Activated naive CD4-positive, alpha-beta T cell treated with anti-CD3 and anti-CD28 coated beads, Interleukin-2, amount 50 U/mL, for 16 hours (primary cell): ENCODE data around the gene HOGA1.
A peak's percentile ranks its signal among the peaks of the same experiment; 100 is the strongest.
"Not testable (repeated sequence)": the region's sequence is repeated elsewhere in the genome, so short reads cannot be mapped to it uniquely, and the experiment has no call there.

ENCODE experiments used
- DNase-seq: peaks from one replicate; pipeline ENCODE4 v3.0.0-alpha.2; 2020

HOGA1 gene

DNA sequence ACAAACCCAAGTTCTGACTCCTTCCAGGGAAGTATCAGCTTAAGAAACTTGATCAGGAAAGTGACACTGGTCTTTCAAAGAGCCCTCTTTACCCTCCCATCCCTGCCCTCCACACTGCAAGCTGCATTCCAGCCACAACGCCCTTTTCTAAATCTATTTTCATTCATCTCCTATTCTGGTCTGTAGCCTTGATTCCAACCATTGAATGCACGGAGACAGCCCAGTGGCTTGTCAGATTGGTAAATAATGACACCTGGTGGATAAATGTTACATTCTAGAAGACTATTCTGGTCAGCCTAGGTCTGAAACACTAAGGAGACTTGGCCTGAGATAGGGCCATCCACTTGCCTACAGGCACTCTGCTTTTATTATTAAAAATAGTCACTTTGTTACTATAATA, 28.2 kb downstream of the HOGA1 start:
- no peak for DNase-seq

DNA sequence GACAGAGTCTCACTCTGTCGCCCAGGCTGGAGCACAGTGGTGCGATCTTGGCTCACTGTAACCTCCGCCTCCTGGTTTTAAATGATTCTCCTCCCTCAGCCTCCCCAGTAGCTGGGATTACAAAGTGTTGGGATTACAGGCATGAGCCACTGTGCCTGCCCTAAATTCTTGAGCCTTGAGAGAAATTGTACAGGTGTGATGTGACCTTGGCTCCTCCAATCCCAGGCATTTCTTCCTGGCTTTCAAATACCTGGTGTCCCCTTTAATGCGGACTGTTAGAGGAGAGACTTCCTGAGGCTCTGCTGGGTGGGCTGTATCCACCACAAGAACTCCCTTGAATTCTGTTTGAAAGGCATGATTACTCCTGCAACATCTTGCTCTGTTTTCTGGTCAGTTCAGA, 34.1 kb downstream of the HOGA1 start:
- no peak for DNase-seq

DNA sequence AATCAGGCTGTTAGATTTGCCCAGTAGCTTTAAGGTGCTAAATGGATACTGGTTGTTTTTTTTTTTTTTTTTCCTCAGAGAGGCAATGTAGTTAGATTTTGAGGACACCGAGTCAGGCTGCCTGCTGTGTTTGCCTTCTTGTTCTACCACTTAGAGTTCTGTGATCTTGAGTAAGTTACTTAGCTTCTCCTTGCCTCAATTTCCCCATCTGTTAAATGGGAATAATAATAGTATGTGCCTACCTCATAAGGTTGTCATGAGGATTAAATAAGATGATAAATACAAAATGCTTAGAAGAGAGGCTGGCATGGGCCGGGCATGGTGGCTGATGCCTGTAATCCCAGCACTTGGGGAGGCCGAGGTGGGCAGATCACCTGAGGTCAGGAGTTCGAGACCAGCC, 34.5 kb downstream of the HOGA1 start:
- DNase-seq = no peak

- DNase-seq = no peak
Measured at GRCh38 chr10:97623277-97623676, 39.1 kb downstream of the HOGA1 start.

- DNase-seq = no peak
Measured at GRCh38 chr10:97627731-97628130, 43.5 kb downstream of the HOGA1 start.

DNA sequence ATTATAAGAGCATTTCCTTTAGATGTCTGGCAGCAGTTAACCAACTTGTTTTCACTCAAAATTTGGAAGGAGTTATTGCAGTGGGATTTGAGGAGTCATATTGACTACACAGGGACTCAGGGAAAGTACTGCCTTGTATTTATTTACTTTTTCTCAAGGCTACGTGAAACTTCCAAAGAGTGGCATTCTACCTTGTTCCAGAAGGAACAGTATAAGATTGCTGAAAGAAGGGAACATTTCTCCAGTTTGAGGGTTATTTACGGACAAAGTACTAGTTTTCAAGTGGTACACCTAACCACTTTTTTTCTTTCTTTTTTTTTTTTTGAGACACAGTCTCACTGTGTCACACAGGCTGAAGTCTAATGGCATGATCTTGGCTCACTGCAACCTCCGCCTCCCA, 44.0 kb downstream of the HOGA1 start:
- DNase-seq = no peak

DNA sequence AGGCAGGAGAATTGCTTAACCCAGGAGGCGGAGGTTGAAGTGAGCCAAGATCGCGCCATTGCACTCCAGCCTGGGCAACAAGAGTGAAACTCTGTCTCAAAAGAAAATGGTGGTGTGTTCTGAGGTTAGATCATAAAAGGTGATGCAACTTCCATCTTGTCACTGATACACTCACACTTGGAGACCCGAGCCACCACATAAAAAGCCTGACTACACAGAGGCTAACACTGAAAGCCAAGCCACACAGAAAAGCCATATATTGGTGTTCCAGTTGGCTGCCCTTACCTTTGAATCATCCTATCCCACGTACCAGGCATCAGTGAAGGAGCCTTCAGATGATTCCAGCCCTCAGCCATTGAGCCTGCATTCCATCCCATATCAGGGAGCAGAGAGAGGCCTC, 45.1 kb downstream of the HOGA1 start:
- no peak for DNase-seq

GRCh38 chr10:97631098-97631497, 46.9 kb downstream of the HOGA1 start:
- no peak for DNase-seq

DNA sequence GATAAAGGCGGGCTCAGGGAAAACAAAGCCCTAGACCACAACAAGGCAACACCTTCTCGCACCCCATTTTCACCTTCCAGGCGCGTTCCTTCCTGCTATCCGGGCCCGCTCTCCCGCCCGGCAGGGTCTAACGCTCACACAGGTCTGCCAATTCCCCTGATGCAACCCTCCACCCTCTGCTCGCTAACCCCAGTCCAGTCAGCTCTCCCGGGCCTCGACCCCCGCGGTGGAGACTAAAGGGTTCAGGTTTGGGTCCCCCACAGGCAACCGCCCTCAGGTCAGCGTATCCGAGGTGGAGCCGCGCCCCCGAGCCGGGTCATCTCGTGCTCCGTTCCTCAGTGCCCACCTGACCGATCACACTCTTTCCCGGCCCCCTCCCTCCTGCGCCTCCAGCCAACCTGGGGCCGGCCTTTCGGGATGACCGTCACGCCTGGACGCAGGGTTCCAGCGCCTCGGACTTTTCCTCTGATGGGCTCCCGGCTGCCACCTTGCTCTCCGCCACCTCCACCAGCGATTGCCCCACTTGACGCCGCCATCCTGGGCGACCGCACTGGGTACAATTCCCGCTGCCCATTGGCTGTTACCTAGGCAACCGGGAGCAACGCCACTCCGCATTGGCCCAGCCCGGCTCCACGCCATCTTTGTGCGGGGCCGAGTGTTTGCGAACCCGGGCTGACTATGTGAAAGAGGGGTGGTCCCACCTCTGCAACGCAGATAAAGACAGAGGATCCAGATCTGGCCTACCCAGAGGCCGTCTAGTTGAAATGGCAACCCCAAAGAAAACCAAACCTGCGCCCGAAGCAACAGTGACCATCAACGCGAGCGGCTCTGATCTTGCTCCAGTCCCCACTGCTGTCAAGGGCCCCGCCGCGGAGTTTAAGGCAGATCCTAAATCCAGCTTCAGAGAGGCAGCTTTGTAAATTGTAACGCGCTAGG, 49.0 kb downstream of the HOGA1 start, which contains the start of gene MORN4:
TSS of gene MORN4 (minus strand) at position 552 of the 936 bp plus-strand sequence. CDS start 13,847 bp downstream, outside the sequence.
- peak; percentile 92 for DNase-seq

DNA sequence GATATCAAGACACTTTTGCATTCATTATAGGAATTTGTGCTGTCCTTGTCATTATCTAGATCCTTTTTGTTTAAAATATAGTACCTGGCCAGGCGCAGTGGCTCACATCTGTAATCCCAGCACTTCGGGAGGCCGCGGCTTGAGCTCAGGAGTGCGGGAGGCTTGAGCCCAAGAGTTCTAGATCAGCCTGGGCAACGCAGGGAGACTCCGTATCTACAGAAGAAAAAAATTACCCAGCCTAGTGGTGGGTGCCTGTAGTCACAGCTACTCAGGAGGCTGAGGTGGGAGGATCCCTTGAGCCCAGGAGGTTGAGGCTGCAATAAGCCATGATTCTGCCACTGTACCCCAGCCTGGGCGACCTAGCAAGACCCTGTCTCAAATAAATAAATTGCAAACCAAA, 49.7 kb downstream of the HOGA1 start:
- peak; percentile 14 for DNase-seq

- DNase-seq = no peak
Measured at GRCh38 chr10:97635577-97635976, 51.4 kb downstream of the HOGA1 start.

DNA sequence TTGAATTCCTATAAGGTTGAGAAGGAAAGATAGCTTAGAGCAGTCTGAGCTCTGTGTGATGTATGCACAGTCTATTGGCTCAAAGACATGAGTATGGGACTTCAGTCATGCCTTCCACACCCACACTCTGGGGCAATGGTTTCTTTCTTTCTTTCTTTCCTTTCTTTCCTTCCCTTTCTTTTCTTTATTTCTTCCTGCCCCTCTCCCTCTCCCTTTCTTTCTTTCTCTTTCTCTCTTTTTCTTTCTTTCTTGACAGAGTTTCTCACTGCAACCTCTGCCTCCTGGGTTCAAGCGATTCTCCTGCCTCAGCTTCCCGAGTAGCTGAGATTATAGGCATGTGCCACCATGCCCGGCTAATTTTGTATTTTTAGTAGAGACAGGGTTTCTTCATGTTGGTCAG, 54.9 kb downstream of the HOGA1 start:
- not testable (repeated sequence) for DNase-seq

DNA sequence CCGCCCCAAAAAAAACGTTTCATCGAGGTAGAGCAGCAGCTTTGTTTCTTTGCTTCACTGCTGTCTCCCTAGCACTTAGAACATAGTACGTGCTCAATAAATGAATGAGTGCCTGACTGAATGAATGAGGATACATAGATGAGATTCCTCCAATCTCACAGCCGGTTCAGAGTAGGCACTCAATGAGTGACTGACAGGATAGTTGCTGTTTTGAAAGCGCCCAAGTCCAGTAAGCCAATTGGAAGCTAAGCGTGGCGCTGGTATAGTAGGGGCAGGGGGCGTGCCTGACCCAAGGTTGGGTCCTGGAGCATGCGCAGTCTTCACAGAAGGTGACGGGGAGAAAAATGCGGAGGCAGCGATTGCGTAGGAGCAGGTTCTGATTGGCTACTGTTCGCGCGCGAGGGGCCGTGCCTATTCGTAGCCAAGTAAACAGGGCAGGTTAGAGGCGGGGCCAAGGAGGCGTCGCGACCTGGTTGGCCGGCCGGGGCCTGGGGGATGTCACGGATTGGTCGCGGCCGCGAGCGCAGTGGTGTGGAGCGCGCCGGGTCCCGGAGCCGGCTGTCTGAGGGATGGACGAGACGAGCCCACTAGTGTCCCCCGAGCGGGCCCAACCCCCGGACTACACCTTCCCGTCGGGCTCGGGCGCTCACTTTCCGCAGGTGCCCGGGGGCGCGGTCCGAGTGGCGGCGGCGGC, 56.1 kb downstream of the HOGA1 start, which contains the start of gene PI4K2A:
TSS of gene PI4K2A (plus strand) at position 498 of the 694 bp plus-strand sequence. CDS start at position 570, 72 bp downstream.
- DNase-seq = peak; percentile 99

- peak; percentile 27 for DNase-seq
Measured at GRCh38 chr10:97640868-97641811, 57.0 kb downstream of the HOGA1 start.

DNA sequence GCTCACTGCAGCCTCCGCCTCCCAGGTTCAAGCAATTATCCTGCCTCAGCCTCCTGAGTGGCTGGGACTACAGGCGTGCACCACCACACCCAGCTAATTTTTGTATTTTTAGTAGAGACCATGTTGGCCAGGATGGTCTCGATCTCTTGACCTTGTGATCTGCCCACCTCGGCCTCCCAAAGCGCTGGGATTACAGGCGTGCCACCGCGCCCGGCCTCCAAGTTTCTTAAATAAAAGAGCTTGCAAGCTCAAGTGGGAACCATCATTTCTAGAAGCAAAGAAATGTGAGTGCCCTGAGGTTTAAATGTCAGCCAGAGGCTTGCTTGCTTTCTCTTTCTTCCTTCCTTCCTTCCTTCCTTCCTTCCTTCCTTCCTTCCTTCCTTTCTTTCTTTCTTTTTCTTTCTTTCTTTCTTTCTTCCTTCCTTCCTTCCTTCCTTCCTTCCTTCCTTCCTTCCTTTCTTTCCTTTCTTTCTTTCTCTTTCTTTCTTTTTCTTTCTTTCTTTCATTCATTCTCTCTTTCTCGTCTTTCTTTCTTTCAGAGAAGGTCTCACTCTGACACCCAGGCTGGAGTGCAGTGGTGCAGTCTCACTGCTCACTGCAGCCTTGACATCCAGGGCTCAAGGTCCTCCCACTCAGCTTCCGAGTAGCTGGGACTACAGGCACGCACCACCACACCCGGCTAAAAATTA, 58.4 kb downstream of the HOGA1 start:
- DNase-seq = not testable (repeated sequence)

- DNase-seq = no peak
Measured at GRCh38 chr10:97643441-97643985, 59.3 kb downstream of the HOGA1 start.

DNA sequence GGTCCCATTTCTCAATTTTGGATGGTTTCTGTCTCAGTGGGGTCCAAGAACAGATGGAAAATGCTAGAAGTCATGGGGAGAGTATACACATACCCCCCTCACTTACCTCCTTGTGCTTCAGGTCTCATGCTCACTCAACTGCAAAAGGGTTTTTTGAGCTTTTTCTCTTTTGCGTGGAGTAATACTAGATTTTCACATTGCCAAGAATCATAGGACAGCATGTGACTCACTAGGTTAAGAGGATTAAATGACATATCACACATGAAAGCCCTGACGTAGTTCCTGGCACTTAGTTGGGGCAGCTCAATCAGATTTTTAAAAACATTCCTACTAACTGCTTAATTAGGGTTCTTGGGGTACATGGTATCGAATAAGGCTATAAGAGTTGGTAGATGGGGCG, 60.7 kb downstream of the HOGA1 start:
- DNase-seq = no peak

DNA sequence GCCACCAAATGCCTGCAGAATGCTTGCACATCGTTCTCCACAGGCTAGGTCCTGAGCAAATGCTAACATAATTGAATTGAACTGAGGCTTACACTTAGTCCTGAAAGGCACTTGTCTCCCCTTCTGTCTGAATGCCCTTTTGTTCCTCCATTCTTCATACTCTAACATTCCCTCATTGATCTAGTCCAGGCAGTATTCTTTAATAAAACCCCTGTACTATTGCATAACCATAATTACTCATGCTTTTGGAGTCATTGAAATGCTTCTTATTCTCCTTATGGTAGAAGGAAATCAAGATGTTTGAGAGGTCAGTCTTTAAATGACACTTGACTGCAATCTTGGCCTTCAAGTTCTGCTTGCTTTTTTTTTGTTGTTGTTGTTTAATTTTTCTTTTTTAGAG, 63.4 kb downstream of the HOGA1 start:
- no peak for DNase-seq

DNA sequence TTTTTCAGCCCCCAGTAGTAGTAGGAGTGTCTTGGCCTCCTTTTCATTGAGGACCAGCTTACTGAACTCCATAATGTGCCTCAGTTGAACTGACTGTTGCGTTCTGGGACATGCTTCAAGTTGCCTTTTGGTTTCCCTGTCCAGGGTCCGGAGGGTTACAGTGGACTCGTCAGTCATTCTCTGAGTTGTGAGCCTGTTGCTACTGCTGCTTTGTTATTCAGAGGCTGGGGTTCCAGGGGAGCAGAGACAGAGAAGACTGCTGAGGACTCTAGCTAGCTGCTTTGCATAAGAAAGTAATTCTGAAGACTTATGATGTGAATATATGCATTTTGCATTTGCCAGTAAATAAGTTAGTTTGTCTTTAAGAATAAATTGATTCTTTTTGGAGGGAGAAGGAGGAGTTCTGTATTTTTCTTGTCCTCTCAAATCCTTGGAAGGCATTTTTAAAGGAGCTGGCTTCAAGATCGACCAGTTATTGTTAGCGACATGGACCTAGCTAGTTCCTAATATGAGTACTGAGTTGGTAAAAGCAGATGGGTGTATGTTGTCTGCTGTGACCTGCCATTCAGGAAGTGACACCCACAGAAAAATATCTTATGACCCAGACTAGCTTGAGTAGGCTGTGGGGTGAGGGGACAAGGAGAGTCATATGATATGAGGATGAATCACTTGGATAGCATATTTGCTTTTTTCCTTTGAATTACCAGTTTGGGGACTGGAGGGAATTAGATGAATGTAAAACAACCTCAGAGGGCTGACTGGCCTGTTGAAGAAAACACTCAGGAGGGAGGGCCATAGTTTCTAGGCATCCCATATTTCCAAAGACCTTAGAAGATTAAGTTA, 64.6 kb downstream of the HOGA1 start:
- peak; percentile 20 for DNase-seq

DNA sequence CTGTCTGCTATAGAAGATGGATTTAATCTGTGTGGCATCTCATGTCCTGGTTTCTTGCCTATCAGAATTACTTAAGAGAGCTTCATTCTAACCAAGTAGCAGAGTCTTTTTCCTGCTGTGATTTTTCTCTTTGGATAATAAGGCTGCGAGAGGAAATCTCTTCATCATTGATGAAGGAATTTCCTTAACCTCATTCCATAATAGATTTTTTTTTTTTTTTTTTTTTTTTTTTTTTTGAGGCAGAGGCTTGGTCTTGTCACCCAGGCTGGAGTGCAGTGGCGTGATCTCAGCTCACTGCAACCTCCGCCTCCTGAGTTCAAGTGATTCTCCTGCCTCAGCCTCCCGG, 65.2 kb downstream of the HOGA1 start:
- not testable (repeated sequence) for DNase-seq

DNA sequence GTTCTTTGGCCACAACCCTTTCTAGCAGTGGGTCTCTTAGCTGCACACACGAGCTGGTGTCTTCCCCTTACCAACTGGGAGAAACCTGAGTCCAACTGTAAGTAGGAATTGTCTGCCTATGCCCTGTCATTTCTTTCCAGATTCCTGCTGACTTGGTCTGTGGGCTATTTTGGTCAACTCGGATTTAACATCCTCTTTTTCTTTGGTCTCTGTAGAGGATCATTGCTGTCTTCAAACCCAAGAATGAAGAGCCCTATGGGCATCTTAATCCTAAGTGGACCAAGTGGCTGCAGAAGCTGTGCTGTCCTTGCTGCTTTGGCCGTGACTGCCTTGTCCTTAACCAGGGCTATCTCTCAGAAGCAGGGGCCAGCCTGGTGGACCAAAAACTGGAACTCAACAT, 66.5 kb downstream of the HOGA1 start:
- no peak for DNase-seq
